GM10266 (cell line): Measurements from ENCODE around the gene AGBL1.

Experiments used
- DNase-seq: peaks from one replicate; pipeline ENCODE4 v3.0.0; 2012; ENCODE audit errors: extremely low spot score
- TF ChIP-seq, protein P1 (sequence below): IDR thresholded peaks from 2 replicates; pipeline ENCODE4 v1.5.1; 2012; ENCODE audit warnings: mild to moderate bottlenecking, low read depth; ENCODE audit not compliant: control insufficient read depth, insufficient read depth; ENCODE audit errors: missing control alignments

AGBL1 gene

DNA sequence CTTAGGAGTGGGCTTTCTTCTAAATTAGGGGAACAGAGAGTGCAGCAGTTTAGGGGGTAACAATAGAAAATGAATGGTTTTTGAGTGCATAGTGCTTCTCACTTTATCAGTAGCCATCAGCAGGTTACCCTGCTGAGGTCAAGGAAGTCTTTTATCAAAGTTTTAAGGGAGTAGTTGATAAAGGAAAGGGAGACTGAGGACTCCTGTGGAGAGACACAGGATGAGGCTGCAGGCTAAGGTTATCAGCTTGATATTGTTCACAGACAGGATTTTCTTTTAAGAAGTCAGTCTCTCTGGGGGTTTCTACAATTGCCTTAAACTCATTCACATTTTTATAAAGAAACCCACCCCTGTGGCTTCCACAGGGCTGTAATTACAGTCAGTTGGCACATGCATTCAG, 205.0 kb downstream of the AGBL1 start:
- TF ChIP-seq, protein P1, sequence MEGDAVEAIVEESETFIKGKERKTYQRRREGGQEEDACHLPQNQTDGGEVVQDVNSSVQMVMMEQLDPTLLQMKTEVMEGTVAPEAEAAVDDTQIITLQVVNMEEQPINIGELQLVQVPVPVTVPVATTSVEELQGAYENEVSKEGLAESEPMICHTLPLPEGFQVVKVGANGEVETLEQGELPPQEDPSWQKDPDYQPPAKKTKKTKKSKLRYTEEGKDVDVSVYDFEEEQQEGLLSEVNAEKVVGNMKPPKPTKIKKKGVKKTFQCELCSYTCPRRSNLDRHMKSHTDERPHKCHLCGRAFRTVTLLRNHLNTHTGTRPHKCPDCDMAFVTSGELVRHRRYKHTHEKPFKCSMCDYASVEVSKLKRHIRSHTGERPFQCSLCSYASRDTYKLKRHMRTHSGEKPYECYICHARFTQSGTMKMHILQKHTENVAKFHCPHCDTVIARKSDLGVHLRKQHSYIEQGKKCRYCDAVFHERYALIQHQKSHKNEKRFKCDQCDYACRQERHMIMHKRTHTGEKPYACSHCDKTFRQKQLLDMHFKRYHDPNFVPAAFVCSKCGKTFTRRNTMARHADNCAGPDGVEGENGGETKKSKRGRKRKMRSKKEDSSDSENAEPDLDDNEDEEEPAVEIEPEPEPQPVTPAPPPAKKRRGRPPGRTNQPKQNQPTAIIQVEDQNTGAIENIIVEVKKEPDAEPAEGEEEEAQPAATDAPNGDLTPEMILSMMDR = no peak
- DNase-seq = no peak

GRCh38 chr15:86295511-86295910, 215.8 kb downstream of the AGBL1 start:
- TF ChIP-seq, protein P1 = no peak
- DNase-seq = no peak

DNA sequence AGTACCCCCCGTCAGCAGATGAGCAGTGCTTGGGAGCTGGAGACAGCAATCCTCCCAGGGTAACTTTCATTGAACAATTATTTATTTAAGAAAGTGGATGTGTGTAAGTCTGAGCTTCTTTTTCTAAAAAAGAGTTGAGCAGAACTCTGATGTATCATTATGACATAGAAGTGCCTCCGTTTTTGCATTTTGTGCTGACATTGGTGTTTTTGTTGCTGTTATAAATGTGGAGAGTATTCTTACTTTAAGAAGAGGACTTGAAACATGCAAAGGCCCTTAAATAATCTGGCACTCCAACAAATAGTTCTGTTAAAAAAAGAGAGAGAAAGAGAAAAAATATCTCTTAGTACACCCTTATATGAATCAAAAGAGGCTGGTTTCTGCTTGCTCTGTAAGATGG, 217.1 kb downstream of the AGBL1 start:
- no peak for DNase-seq
- TF ChIP-seq, protein P1 = no peak

DNA sequence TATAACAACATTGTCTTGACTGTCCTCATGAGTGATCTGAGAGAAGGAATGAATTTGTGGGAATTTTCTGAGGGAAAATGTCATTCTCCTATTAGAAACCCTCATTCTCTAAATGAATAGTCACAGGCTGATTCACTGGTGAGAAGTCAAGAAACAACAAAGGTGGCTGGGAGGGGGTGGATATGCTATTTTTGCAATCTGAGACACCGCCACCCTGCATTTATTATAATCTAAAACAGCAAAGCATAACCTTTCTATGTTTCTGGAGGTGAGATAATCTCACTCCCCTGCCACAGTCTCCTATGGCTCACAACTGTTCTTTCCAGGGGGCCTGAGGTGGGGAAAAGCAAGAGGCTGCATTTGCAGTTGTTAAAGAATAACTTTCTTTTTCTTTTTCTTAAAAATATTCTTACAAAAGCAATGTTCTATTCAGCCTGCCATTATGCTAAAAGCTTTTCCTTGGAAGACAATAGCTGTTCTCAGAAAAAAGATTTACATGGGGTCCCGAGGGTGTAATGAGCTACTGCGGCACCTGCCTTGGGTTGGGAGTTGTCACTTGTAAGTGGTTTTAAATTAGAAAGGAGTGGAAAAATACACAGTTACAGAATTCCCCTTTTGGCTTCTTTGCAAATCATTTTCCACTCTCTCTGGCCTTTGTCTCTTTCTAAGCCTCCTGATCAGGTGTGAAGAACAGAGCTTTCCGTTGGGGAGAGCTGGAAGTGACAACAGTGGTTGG, 220.9 kb downstream of the AGBL1 start:
- DNase-seq = no peak
- TF ChIP-seq, protein P1 = no peak

- TF ChIP-seq, protein P1 = no peak
- no peak for DNase-seq
Measured at GRCh38 chr15:86311568-86312280, 232.1 kb downstream of the AGBL1 start.

DNA sequence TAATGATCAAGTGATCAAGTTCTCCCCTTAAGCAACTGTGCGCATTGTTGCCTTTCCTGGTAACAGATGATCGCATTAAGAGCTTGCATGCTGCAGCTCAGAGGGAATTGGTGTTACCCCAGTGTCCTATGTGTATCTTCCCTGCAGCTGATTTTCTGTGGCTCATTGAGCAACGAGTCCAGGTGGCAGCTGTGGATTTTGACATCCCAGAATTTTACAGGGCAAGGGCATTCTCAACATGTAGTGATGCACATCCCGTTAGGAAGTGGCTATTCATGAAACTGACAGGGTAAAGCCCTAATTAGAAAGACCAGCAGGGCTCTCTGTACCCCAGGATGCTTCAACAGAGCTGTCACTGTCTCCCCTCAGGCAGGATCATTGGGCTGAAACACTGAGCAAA, 232.8 kb downstream of the AGBL1 start:
- DNase-seq = no peak
- TF ChIP-seq, protein P1 = no peak

GRCh38 chr15:86316216-86316615, 236.5 kb downstream of the AGBL1 start:
- TF ChIP-seq, protein P1 = no peak
- no peak for DNase-seq
